Stimulated activated CD4-positive, alpha-beta T cell treated with anti-CD3 and anti-CD28 coated beads, TNF-alpha, amount 100 ng/mL, for 48 hours (primary cell): Measurements from ENCODE around the gene PRDX3.

Experiments
- DNase-seq, 3 donors: peaks; one replicate each; pipeline ENCODE4 v3.0.0-alpha.2; 2020; ENCODE audit warnings: low read depth in 3 of 3

PRDX3 gene

GRCh38 chr10:119131512-119132240 lies 46.9 kb downstream of the PRDX3 start:
- DNase-seq, result peak in 2 of 3 donors; percentile 17 to 33

GRCh38 chr10:119129721-119130120 lies 48.9 kb downstream of the PRDX3 start:
- DNase-seq, result no peak

DNA sequence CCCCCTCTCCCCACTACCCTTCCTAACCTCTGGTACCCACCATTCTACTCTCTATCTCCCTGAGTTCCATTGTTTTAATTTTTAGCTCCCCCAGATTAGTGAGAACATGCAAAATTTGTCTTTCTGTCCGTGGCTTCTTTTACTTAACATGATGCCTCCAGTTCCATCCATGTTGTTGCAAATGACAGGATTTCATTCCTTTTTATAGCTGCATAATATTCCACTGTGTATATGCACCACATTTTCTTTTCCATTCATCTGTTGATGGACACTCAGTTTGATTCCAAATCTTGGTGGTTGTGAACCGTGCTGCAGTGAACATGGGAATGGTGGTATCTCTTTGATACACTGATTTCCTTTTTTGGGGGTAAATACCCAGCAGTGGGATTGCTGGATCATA lies 52.7 kb downstream of the PRDX3 start:
- DNase-seq, result no peak

GRCh38 chr10:119120875-119121274 lies 57.7 kb downstream of the PRDX3 start:
- no peak for DNase-seq

DNA sequence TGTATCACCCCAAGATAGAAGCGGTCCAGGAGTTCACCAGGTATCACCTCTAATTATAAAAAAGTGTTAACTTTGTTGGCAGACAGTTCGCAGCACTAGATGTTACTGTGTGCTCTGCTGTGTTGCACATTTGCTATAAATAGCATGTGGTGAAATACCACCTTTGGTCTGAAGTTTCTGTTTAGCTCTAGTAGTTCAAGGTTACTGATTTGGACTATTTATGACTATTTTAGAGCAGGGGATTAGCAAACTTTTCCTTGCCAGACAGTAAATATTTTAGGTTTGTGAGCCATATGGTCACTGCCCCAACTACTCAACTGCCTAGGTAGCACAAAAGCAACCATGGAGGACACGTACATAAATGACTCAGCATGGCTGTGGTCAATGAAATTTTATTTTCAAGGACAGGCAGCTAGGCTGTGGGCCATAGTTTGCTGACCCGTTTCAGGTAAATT lies 58.2 kb downstream of the PRDX3 start:
- DNase-seq, result no peak

DNA sequence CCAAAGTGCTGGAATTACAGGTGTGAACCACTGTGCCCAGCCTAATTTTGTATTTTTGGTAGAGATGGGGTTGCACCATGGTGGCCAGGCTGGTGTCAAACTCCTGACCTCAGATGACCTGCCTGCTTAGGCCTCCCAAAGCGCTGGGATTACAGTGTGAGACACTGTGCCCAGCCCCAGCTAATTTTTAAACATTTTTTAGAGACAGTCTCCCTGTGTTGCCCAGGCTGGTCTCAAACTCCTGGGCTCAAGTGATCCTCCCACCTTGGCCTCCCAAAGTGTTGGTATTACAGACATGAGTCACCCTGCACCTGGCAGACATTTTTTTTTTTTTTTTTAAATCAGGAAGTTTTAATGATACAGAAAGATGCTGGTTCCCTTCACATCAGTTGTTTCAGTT lies 59.2 kb downstream of the PRDX3 start:
- no peak for DNase-seq

DNA sequence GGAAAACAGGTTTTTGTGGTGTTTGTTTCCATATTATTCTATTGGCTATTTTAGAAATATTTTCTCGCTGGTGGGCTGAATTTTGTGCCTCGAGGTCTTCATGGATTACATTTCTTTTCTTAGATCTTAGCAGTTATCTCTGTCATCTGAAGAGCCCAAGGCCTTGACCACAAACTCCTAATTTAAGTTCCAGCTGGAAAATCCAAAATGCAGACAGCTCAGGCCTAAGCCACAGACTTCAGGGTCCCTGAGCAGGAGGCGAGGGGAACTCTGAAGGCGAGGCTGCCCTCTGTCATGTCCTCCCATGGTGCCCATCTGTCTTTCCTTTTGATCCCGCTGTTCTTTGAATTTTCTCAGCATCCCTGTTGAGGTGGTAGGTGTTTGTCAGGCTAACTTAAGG lies 60.4 kb downstream of the PRDX3 start:
- no peak for DNase-seq
